HCT116 (cell line): ENCODE measurements around the gene PKP3. TPM values are rescaled to one million over a fixed set of nuclear protein-coding genes. Genes with fewer than 3 reads are reported as not detected.

Experiments used
- ATAC-seq: fragments of 200-7000 bp; cut with Tn5 transposase; 2 replicates; pipeline ENCODE4 v1.9.1; 2020; ENCODE audit warnings: mild to moderate bottlenecking, moderate library complexity
- BruUV-seq: library from RNA; stranded (reverse); fragments of 400-500 nt; replicated peaks from 2 replicates; lab custom pipeline; 2021; lab: Mats Ljungman, UMichigan
- CTCF ChIA-PET: fragments of 300-600 bp; sonication (Branson Sonifier 250); formaldehyde crosslinking; loops from one replicate; lab custom pipeline; 2021; ENCODE audit warnings: antibody characterized with exemption; lab: Charles Lee
- POLR2A ChIA-PET: fragments of 300-600, 350-600 bp; sonication (Branson Sonifier 250); formaldehyde crosslinking; loops from one replicate; lab custom pipeline; 2021; ENCODE audit warnings: antibody characterized with exemption; lab: Charles Lee
- RAD21 ChIA-PET, 2 experiments: fragments of 300-600 bp; sonication (Branson Sonifier 250); formaldehyde crosslinking; loops; one replicate each; lab custom pipeline; 2023; ENCODE audit warnings: low total read pairs in 2 of 2; ENCODE audit not compliant: uncharacterized antibody in 2 of 2, unreplicated experiment in 2 of 2, low non-redundant PET in 1 of 2; lab: Charles Lee
- DNase-seq: peaks from one replicate; pipeline ENCODE4 v3.0.0-alpha.2; 2010; ENCODE audit warnings: low read depth, low spot score
- H2AFZ ChIP-seq: fragments of 200-600 bp; shearing (Covaris generic), sonication (generic); 2 replicates; pipeline ENCODE4 v1.6.1; 2017; ENCODE audit warnings: low read depth, mixed run types, mixed read lengths, antibody characterized with exemption, low read length; ENCODE audit not compliant: poor library complexity, severe bottlenecking
- H3K27ac ChIP-seq: 2 replicates; pipeline ENCODE4 v1.5.1; 2012; ENCODE audit warnings: low read depth, low read length
- H3K27me3 ChIP-seq: fragments of 200-600 bp; sonication (generic); 2 replicates; pipeline ENCODE4 v1.6.1; 2016; ENCODE audit warnings: mixed run types, low read length, mixed read lengths; ENCODE audit not compliant: insufficient read depth
- H3K36me3 ChIP-seq, 2 experiments: fragments of 200-500 bp in 1 of 2; fragments of 200-600 bp in 1 of 2; sonication (Bioruptor generic) in 1 of 2; sonication (generic) in 1 of 2; 2 replicates each; pipeline versions ENCODE4 v1.5.1 to v1.6.1; 2014 to 2016; ENCODE audit warnings: low read length in 2 of 2, inconsistent platforms in 1 of 2, mixed read lengths in 1 of 2, mixed run types in 1 of 2; ENCODE audit not compliant: insufficient read depth in 2 of 2, control insufficient read depth in 1 of 2
- H3K4me1 ChIP-seq, 2 experiments: fragments of 200-600 bp in 1 of 2; sonication (generic) in 1 of 2; 2 replicates each; pipeline versions ENCODE4 v1.5.1 to v1.6.1; 2012 to 2017; ENCODE audit warnings: low read length in 2 of 2, inconsistent platforms in 1 of 2, mild to moderate bottlenecking in 1 of 2, mixed read lengths in 1 of 2, mixed run types in 1 of 2, moderate library complexity in 1 of 2; ENCODE audit not compliant: insufficient read depth in 2 of 2, control insufficient read depth in 1 of 2
- H3K4me2 ChIP-seq: fragments of 200-600 bp; sonication (generic); 2 replicates; pipeline ENCODE4 v1.6.1; 2017; ENCODE audit warnings: mixed run types, low read length, mixed read lengths
- H3K4me3 ChIP-seq, 2 experiments: fragments of 200-600 bp in 1 of 2; sonication (generic) in 1 of 2; replicated peaks in 1 of 2; 2 replicates each; pipeline ENCODE4 v1.5.1; 2011 to 2016; ENCODE audit warnings: low read length in 2 of 2, control low read depth in 1 of 2, low read depth in 1 of 2, mild to moderate bottlenecking in 1 of 2, mixed read lengths in 1 of 2, mixed run types in 1 of 2
- H3K79me2 ChIP-seq: fragments of 200-600 bp; sonication (generic); 2 replicates; pipeline ENCODE4 v1.6.1; 2017; ENCODE audit warnings: mild to moderate bottlenecking, mixed run types, low read length, moderate library complexity, mixed read lengths; ENCODE audit not compliant: insufficient read depth
- H3K9ac ChIP-seq: fragments of 200-600 bp; sonication (generic); 2 replicates; pipeline ENCODE4 v1.6.1; 2016; ENCODE audit warnings: low read length, mixed read lengths
- H3K9me2 ChIP-seq: fragments of 200-600 bp; sonication (generic), shearing (Covaris generic); 2 replicates; pipeline ENCODE4 v1.6.1; 2017; ENCODE audit warnings: mixed run types, mild to moderate bottlenecking, moderate library complexity; ENCODE audit not compliant: insufficient read depth
- H3K9me3 ChIP-seq, 2 experiments: fragments of 200-500 bp in 1 of 2; fragments of 200-600 bp in 1 of 2; sonication (Bioruptor generic) in 1 of 2; sonication (generic) in 1 of 2; 2 replicates each; pipeline ENCODE4 v1.6.1; 2014 to 2017; ENCODE audit warnings: low read length in 2 of 2, mixed read lengths in 2 of 2, inconsistent platforms in 1 of 2, low read depth in 1 of 2, mild to moderate bottlenecking in 1 of 2, mixed run types in 1 of 2, moderate library complexity in 1 of 2; ENCODE audit not compliant: control insufficient read depth in 1 of 2, insufficient read depth in 1 of 2
- H4K20me1 ChIP-seq: fragments of 200-600 bp; sonication (generic), shearing (Covaris generic); 2 replicates; pipeline ENCODE4 v1.6.1; 2017; ENCODE audit warnings: mixed run types, mild to moderate bottlenecking, moderate library complexity; ENCODE audit not compliant: insufficient read depth
- CTCF ChIP-seq, 3 experiments: fragments of 200-600 bp in 1 of 3; sonication (generic) in 1 of 3; IDR thresholded peaks in 2 of 3; conservative IDR thresholded peaks in 1 of 3; 2 replicates each; pipeline ENCODE4 v1.5.1; 2012 to 2017; ENCODE audit warnings: low read depth in 2 of 3, low read length in 2 of 3, antibody characterized with exemption in 1 of 3, borderline replicate concordance in 1 of 3, control low read depth in 1 of 3, mild to moderate bottlenecking in 1 of 3, mixed read lengths in 1 of 3, mixed run types in 1 of 3, moderate library complexity in 1 of 3; ENCODE audit not compliant: insufficient read depth in 1 of 3
- EGR1 ChIP-seq: IDR thresholded peaks from 2 replicates; pipeline ENCODE4 v1.6.1; 2012; ENCODE audit warnings: low read depth
- ELF1 ChIP-seq: IDR thresholded peaks from 2 replicates; pipeline ENCODE4 v1.6.1; 2012; ENCODE audit warnings: low read depth, borderline replicate concordance
- EZH2phosphoT487 ChIP-seq: fragments of 200-600 bp; IDR thresholded peaks from 2 replicates; pipeline ENCODE4 v1.6.1; 2018; ENCODE audit warnings: antibody characterized with exemption, borderline replicate concordance
- POLR2A ChIP-seq: IDR thresholded peaks from 2 replicates; pipeline ENCODE4 v1.7.0; 2011; ENCODE audit warnings: borderline replicate concordance; ENCODE audit not compliant: insufficient read depth, insufficient read length; ENCODE audit errors: extremely low read depth
- POLR2AphosphoS5 ChIP-seq: IDR thresholded peaks from 2 replicates; pipeline ENCODE4 v1.6.1; 2011; ENCODE audit warnings: mild to moderate bottlenecking, low read depth, low read length, moderate library complexity
- RAD21 ChIP-seq: IDR thresholded peaks from 2 replicates; pipeline ENCODE4 v1.6.1; 2012; ENCODE audit warnings: low read depth, mild to moderate bottlenecking
- SIN3A ChIP-seq: IDR thresholded peaks from 2 replicates; pipeline ENCODE4 v1.6.1; 2012; ENCODE audit warnings: low read depth
- SP1 ChIP-seq: IDR thresholded peaks from 2 replicates; pipeline ENCODE4 v1.6.1; 2012; ENCODE audit warnings: low read depth
- SRF ChIP-seq: IDR thresholded peaks from 2 replicates; pipeline ENCODE4 v1.6.1; 2012; ENCODE audit warnings: low read depth
- YY1 ChIP-seq: IDR thresholded peaks from 2 replicates; pipeline ENCODE4 v1.6.1; 2011; ENCODE audit warnings: low read length, low read depth, moderate library complexity, mild to moderate bottlenecking; ENCODE audit not compliant: insufficient replicate concordance; ENCODE audit errors: extremely low read depth
- ZFX ChIP-seq: fragments of 450-650 bp; IDR thresholded peaks from 2 replicates; pipeline ENCODE4 v1.6.1; 2017
- ZNF274 ChIP-seq: fragments of 200-500 bp; sonication (Bioruptor generic); IDR thresholded peaks from 2 replicates; pipeline ENCODE4 v1.6.1; 2014; ENCODE audit warnings: mild to moderate bottlenecking, low read depth, low read length, inconsistent platforms
- intact Hi-C: fragments of 100-400 bp; cut with micrococcal nuclease; formaldehyde crosslinking; loops from 2 replicates; pipeline ENCODE4 v1.10.0; 2022
- total RNA-seq: library from RNA; stranded (reverse); gene quantifications from one replicate; pipeline ENCODE4 v1.2.1, GENCODE V29; 2021; ENCODE audit not compliant: unreplicated experiment

The PKP3 gene
- total RNA-seq, 1 experiment from 2014 or later = 157 TPM

- intact Hi-C loops = loop anchor here (5.0 kb wide), 1 partner anchor 216 kb away; the partner anchor contains the start of genes PSMD13 and SIRT3
- RAD21 ChIA-PET = no interaction called here
- Histone ChIP-seq H3K79me2 (peaks cover 91% of the 10 kb centered on the region), H3K9me3 (no peaks in the 10 kb centered on the region), H3K27me3 (no peaks in the 10 kb centered on the region), H3K4me3 (no peak overlapping the region), H3K4me2 (no peak overlapping the region), H3K36me3 (peaks cover 11 to 26% of the 10 kb centered on the region in 2 experiments; a peak in 3 of 4 replicates), H3K27ac (no peak overlapping the region; the same call in 1 of the 2 replicates), H2AFZ (no peak overlapping the region), H4K20me1 (no peaks in the 10 kb centered on the region), H3K9me2 (no peaks in the 10 kb centered on the region), H3K9ac (no peak overlapping the region), H3K4me1 (peaks cover 14 to 23% of the 10 kb centered on the region in 2 experiments)
- BruUV-seq = no TSS peak
- DNase-seq = no peak
- POLR2A ChIA-PET = no interaction called here
- no peak for ATAC-seq
- TF ChIP-seq ZFX (no peak), CTCF (IDR thresholded peaks at IDR 0.05 in 2 of 3, conservative IDR thresholded peaks at IDR 0.05 in 1 of 3; ENCODE audit: borderline replicate concordance in 1 of 3, insufficient read depth in 1 of 3, low read depth in 2 of 3, low read length in 2 of 3) (no peak), SIN3A (no peak), YY1 (no peak), POLR2A (no peak)
- CTCF ChIA-PET = no interaction called here
Measured at GRCh38 chr11:453564-453963, 59.6 kb downstream of the PKP3 start.

- TF ChIP-seq POLR2A = no peak
- no peak for TF ChIP-seq EZH2phosphoT487
- TF ChIP-seq SRF = no peak
- no peak for TF ChIP-seq RAD21
- TF ChIP-seq EGR1 = no peak
- TF ChIP-seq SP1 = no peak
- no peak for TF ChIP-seq ZNF274
- TF ChIP-seq ZFX = no peak
- TF ChIP-seq ELF1 = no peak
- TF ChIP-seq SIN3A = no peak
- TF ChIP-seq POLR2AphosphoS5 = no peak
- no peak for TF ChIP-seq CTCF (IDR thresholded peaks at IDR 0.05 in 2 of 3, conservative IDR thresholded peaks at IDR 0.05 in 1 of 3; ENCODE audit: borderline replicate concordance in 1 of 3, insufficient read depth in 1 of 3, low read depth in 2 of 3, low read length in 2 of 3)
- no TSS peak for BruUV-seq
- peaks cover 9 to 18% of the 10 kb centered on the region in 2 experiments for H3K4me1 ChIP-seq
- no peak overlapping the region for H3K9ac ChIP-seq
- H3K36me3 ChIP-seq = peaks cover 11 to 26% of the 10 kb centered on the region in 2 experiments; a peak in 3 of 4 replicates
- no peak for ATAC-seq
- H3K27ac ChIP-seq = no peak overlapping the region
- H3K9me2 ChIP-seq = no peaks in the 10 kb centered on the region
- H3K9me3 ChIP-seq = no peaks in the 10 kb centered on the region
- H3K4me2 ChIP-seq = no peak overlapping the region
- RAD21 ChIA-PET = no interaction called here
- H2AFZ ChIP-seq = no peak overlapping the region
- no peaks in the 10 kb centered on the region for H3K27me3 ChIP-seq
- H3K4me3 ChIP-seq = no peak overlapping the region
- CTCF ChIA-PET = no interaction called here
- POLR2A ChIA-PET = no interaction called here
- intact Hi-C loops = loop anchor here (5.0 kb wide), 1 partner anchor 217 kb away; the partner anchor contains the start of genes PSMD13 and SIRT3
- peaks cover 93% of the 10 kb centered on the region for H3K79me2 ChIP-seq
- DNase-seq = no peak
- H4K20me1 ChIP-seq = no peaks in the 10 kb centered on the region
Measured at GRCh38 chr11:454043-454442, 60.0 kb downstream of the PKP3 start.
